K562 (cell line): ENCODE measurements around the gene PRKAA1. TPM values are rescaled to one million over a fixed set of nuclear protein-coding genes. Genes with fewer than 3 reads are reported as not detected.

Source experiments
- AFF1 ChIP-seq, 2 experiments: fragments of 450-650 bp; IDR thresholded peaks; 2 replicates each; pipeline ENCODE4 v1.6.1; 2018; ENCODE audit warnings: mild to moderate bottlenecking in 2 of 2, low read depth in 1 of 2; ENCODE audit not compliant: partially characterized antibody in 2 of 2
- ATF7 ChIP-seq: fragments of 450-650 bp; IDR thresholded peaks from 2 replicates; pipeline ENCODE4 v1.7.1; 2014; ENCODE audit warnings: mild to moderate bottlenecking, moderate library complexity
- BRD4 ChIP-seq: fragments of 200-600 bp; sonication (generic); IDR thresholded peaks from 2 replicates; pipeline ENCODE4 v1.6.1; 2017; ENCODE audit warnings: inconsistent platforms
- CHCHD3 ChIP-seq: fragments of 250-450 bp; sonication (Bioruptor Pico); IDR thresholded peaks from 2 replicates; pipeline ENCODE4 v2.1.2; 2022; ENCODE audit warnings: mild to moderate bottlenecking
- FOXP1 ChIP-seq: sonication (generic); formaldehyde crosslinking; IDR thresholded peaks from 2 replicates; pipeline ENCODE4 v1.8.0; 2022; ENCODE audit warnings: mild to moderate bottlenecking, missing genetic modification reagents
- NBN ChIP-seq: fragments of 450-650 bp; IDR thresholded peaks from 2 replicates; pipeline ENCODE4 v1.6.1; 2016; ENCODE audit warnings: low read depth, mild to moderate bottlenecking
- ZBTB34 ChIP-seq: fragments of 250-450 bp; sonication (Bioruptor Pico); IDR thresholded peaks from 2 replicates; pipeline ENCODE4 v1.8.0; 2021; ENCODE audit warnings: mild to moderate bottlenecking, moderate library complexity
- ZFP91 ChIP-seq: sonication (generic); formaldehyde crosslinking; IDR thresholded peaks from 2 replicates; pipeline ENCODE4 v1.8.0; 2022; ENCODE audit warnings: mild to moderate bottlenecking, missing genetic modification reagents
- ZKSCAN1 ChIP-seq: fragments of 150-350 bp; IDR thresholded peaks from 2 replicates; pipeline ENCODE4 v1.6.1; 2016; ENCODE audit warnings: low read depth, low read length
- ZNF143 ChIP-seq: sonication (generic); formaldehyde crosslinking; IDR thresholded peaks from 2 replicates; pipeline ENCODE4 v1.9.0; 2022; ENCODE audit warnings: mild to moderate bottlenecking, missing genetic modification reagents
- ZNF274 ChIP-seq: IDR thresholded peaks from 2 replicates; pipeline ENCODE4 v1.6.1; 2011; ENCODE audit warnings: low read depth, mild to moderate bottlenecking, low read length, moderate library complexity, borderline replicate concordance
- ZNF280A ChIP-seq: fragments of 450-650 bp; IDR thresholded peaks from 2 replicates; pipeline ENCODE4 v1.6.1; 2018; ENCODE audit warnings: mild to moderate bottlenecking, low read depth; ENCODE audit not compliant: partially characterized antibody
- ZNF551 ChIP-seq: fragments of 250-450 bp; sonication (Bioruptor Pico); IDR thresholded peaks from 2 replicates; pipeline ENCODE4 v1.5.0; 2021; ENCODE audit warnings: mild to moderate bottlenecking, moderate library complexity
- ZNF764 ChIP-seq: fragments of 250-450 bp; sonication (Bioruptor Pico); IDR thresholded peaks from 2 replicates; pipeline ENCODE4 v1.4.0; 2020; ENCODE audit warnings: low read depth, mild to moderate bottlenecking, moderate library complexity
- polyA plus RNA-seq, 8 experiments: library from polyadenylated mRNA; depleted of rRNA in 4 of 8; stranded (reverse) in 5 of 8; unstranded in 3 of 8; fragments of >200 nt; fragmentation: Nextera tagmentation in 2 of 8; fragmentation: Illumina TruSeq in 1 of 8; extraction: Ambion mirVana in 2 of 8; extraction: Trizol in 1 of 8; gene quantifications; 2 replicates each; pipeline versions ENCODE4 v1.2.1 to v1.2.3, GENCODE V29; 2011 to 2014; ENCODE audit warnings: inconsistent platforms in 1 of 8, missing spikeins in 1 of 8
- total RNA-seq, 7 experiments: library from RNA; depleted of rRNA in 6 of 7; stranded (reverse); fragments of >200 nt in 6 of 7; fragmentation: Illumina TruSeq in 2 of 7; extraction: Trizol in 2 of 7; gene quantifications; 2 replicates each; pipeline versions ENCODE4 v1.2.1 to v1.2.3, GENCODE V29; 2011 to 2021; ENCODE audit warnings: low replicate concordance in 1 of 7

The PRKAA1 gene
- total and polyA plus RNA-seq, 9 of the 15 experiments (the other 6 are each of a cell fraction or from before 2014, with no cell fraction given), result 24.5 to 84.0 (median 51.4) TPM

GRCh38 chr5:40834849-40835787 lies 36.9 kb upstream of the PRKAA1 start, which contains the start of gene RPL37 (continued):
- peak; percentile 71 to 85 for TF ChIP-seq AFF1 (IDR thresholded peaks at IDR 0.05; ENCODE audit: low read depth in 1 of 2, partially characterized antibody in 2 of 2)
- TF ChIP-seq ZNF274, result no peak
- no peak for TF ChIP-seq ZBTB34 (CRISPR knock-in tag)
- TF ChIP-seq ATF7, result peak; percentile 92
- peak; percentile 59; the same call in 1 of the 2 replicates for TF ChIP-seq CHCHD3 (CRISPR knock-in tag)
- TF ChIP-seq FOXP1, result peak; percentile 91
- TF ChIP-seq ZNF551, result 0 out of 2 replicates have a peak, but pooled peaks have one; percentile 53
- peak; percentile 63; the same call in 1 of the 2 replicates for TF ChIP-seq ZNF143
- peak; percentile 69; the same call in 1 of the 2 replicates for TF ChIP-seq ZFP91
- TF ChIP-seq ZNF280A, result no peak
- TF ChIP-seq ZKSCAN1, result peak; percentile 84; the same call in 1 of the 2 replicates
- no peak for TF ChIP-seq ZNF764 (CRISPR knock-in tag)
- peak; percentile 99 for TF ChIP-seq BRD4
- peak; percentile 97 for TF ChIP-seq NBN
